ENCODE data around the gene EHMT1.

The EHMT1 gene

DNA sequence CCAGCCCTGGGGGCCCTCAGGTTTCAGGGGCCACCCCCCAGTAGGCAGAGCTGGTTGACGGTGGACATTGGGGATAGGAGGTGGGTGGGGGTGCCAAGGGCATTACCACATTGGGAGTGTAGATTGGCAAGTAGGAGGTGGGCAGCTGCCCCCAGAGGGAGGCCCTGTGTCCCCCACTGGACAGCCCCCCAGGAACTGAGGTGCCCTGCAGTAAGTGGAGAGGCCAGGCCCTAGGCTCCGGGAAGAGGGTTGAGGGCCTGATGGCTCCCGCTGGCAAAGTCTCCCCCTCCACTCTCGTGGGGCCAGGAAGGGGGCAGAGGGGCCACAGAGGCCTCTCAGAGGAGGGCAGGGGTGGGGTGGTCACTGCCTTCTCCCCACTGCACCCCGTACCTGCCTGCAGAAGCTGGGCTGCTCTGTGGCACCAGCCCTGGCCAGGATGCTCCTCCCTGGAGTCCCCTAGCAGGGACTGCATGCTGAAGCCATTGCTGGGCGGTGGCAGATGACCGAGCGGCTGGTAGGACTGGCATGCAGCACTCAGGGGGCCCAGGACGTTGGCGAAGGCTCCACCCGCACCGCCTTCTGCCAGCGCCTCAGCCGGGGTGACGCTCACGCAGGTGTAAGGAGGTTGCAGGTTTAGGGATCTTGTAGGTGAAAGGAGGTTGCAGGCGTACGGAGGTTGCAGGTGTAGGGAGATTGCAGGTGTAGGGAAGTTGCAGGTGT lies 169.1 kb downstream of the EHMT1 start:
- Histone ChIP-seq H3K36me3 (ENCODE audit: control insufficient read depth in 2 of 2, insufficient read depth in 2 of 2, low read length in 2 of 2) (peaks cover 26 to 28% of the 10 kb centered on the region in 2 donors), H3K9me3 (ENCODE audit: control insufficient read depth in 2 of 2, low read length in 2 of 2) (no peaks in the 10 kb centered on the region), H3K9ac (ENCODE audit: low read length in 2 of 2) (no peak overlapping the region), H3K4me1 (ENCODE audit: control insufficient read depth, insufficient read depth, low read length) (no peaks in the 10 kb centered on the region), H3K4me3 (ENCODE audit: low read length in 2 of 2) (no peak overlapping the region), H3K27ac (ENCODE audit: low read length) (no peak overlapping the region), H3K27me3 (ENCODE audit: control insufficient read depth in 1 of 2, insufficient read depth in 2 of 2, low read length in 2 of 2) (no peaks in the 10 kb centered on the region)

DNA sequence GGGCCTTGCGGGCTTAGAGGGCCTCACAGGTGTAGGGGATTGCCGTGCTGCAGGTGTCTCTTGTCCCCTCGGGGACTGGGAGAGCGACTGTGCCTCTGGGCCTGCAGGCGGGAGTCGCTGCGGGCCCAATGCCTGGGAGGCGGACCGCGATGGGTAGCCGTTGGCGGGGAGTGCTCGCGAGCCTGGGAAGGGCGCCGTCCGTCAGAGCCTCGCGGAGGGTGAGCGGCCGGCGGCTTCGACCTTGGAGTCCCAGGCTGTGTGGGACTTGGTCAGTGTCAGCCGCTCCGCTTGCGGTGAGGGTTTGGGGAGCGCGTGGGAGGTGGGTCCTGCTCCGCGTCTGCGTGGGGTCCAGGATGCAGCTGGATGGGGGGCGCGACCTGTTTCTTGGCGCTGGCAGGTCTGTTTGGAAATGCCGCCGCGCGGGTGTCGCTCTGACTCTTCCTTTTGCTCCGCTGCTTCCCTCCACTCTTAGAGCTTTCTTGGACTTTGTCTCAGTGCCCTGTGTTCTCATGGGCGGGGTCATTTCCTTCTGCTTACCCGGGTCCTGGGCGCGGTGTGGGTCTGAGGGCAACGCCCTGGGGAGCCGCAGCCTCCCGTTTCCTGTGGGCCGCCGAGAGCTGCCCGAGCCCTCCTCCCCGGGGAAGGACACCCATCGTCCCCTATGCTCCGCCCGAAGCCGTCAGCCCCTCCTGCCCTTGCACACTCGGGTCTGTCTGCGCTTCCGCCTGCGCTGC lies 169.9 kb downstream of the EHMT1 start:
- Histone ChIP-seq H3K36me3 (ENCODE audit: control insufficient read depth in 2 of 2, insufficient read depth in 2 of 2, low read length in 2 of 2) (peaks cover 28 to 30% of the 10 kb centered on the region in 2 donors), H3K27ac (ENCODE audit: low read length) (no peak overlapping the region), H3K4me3 (ENCODE audit: low read length in 2 of 2) (no peak overlapping the region), H3K27me3 (ENCODE audit: control insufficient read depth in 1 of 2, insufficient read depth in 2 of 2, low read length in 2 of 2) (no peaks in the 10 kb centered on the region), H3K9ac (ENCODE audit: low read length in 2 of 2) (no peak overlapping the region), H3K4me1 (ENCODE audit: control insufficient read depth, insufficient read depth, low read length) (no peaks in the 10 kb centered on the region), H3K9me3 (ENCODE audit: control insufficient read depth in 2 of 2, low read length in 2 of 2) (no peaks in the 10 kb centered on the region)

DNA sequence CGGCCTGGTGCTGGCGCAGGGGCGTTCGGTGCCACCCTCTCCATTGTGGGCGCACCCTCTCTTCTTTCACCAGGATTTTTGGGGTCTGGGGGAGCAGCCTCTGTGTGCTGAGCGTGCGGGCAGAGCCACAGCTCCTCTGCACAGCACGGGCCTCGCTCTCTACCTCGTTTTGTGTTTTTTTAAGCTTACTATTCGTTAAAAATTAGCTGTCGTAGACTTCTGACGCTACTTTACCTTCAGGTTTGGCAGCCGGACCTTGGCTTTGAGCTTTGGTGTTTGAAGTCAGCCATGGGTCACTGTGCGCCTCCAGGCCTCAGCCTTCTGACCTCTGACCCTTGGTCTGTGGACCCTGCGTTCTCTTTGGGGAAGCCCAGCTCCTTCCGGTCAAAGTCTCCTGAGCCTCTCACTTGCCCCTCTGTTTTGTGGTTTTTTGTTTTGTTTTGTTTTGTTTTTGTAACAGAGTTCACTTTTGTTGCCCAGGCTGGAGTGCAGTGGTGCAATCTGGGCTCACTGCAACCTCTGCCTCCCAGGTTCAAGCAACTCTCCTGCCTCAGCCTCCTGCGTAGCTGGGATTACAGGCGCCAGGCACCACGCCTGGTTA lies 170.6 kb downstream of the EHMT1 start:
- Histone ChIP-seq H3K4me1 (ENCODE audit: control insufficient read depth, insufficient read depth, low read length) (no peaks in the 10 kb centered on the region), H3K36me3 (ENCODE audit: control insufficient read depth in 2 of 2, insufficient read depth in 2 of 2, low read length in 2 of 2) (peaks cover 28 to 29% of the 10 kb centered on the region in 2 donors), H3K4me3 (ENCODE audit: low read length in 2 of 2) (no peak overlapping the region), H3K27ac (ENCODE audit: low read length) (no peak overlapping the region), H3K9me3 (ENCODE audit: control insufficient read depth in 2 of 2, low read length in 2 of 2) (no peaks in the 10 kb centered on the region), H3K27me3 (ENCODE audit: control insufficient read depth in 1 of 2, insufficient read depth in 2 of 2, low read length in 2 of 2) (no peaks in the 10 kb centered on the region), H3K9ac (ENCODE audit: low read length in 2 of 2) (no peak overlapping the region)

DNA sequence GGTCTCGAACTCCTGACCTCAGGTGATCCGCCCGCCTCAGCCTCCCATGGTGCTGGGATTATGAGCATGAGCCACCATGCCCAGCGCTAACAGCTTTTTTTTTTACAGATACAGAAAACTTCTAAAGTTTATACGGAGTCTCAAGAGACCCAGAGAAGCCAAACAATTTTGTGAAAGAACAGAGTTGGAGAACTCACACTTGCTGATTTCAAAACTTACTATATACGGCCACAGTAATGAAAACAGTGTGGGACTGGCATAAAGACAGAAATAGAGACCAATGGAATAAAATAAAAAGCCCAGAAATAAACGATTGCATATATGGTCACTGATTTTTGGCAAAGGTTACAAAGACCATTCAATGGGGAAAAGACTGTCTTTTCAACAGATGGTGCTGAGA lies 173.1 kb downstream of the EHMT1 start:
- Histone ChIP-seq H3K4me3 (ENCODE audit: low read length in 2 of 2) (no peak overlapping the region), H3K9ac (ENCODE audit: low read length in 2 of 2) (no peak overlapping the region), H3K4me1 (ENCODE audit: control insufficient read depth, insufficient read depth, low read length) (no peaks in the 10 kb centered on the region), H3K27me3 (ENCODE audit: control insufficient read depth in 1 of 2, insufficient read depth in 2 of 2, low read length in 2 of 2) (no peaks in the 10 kb centered on the region), H3K9me3 (ENCODE audit: control insufficient read depth in 2 of 2, low read length in 2 of 2) (no peaks in the 10 kb centered on the region), H3K36me3 (ENCODE audit: control insufficient read depth in 2 of 2, insufficient read depth in 2 of 2, low read length in 2 of 2) (peaks cover 39 to 40% of the 10 kb centered on the region in 2 donors), H3K27ac (ENCODE audit: low read length) (no peak overlapping the region)

DNA sequence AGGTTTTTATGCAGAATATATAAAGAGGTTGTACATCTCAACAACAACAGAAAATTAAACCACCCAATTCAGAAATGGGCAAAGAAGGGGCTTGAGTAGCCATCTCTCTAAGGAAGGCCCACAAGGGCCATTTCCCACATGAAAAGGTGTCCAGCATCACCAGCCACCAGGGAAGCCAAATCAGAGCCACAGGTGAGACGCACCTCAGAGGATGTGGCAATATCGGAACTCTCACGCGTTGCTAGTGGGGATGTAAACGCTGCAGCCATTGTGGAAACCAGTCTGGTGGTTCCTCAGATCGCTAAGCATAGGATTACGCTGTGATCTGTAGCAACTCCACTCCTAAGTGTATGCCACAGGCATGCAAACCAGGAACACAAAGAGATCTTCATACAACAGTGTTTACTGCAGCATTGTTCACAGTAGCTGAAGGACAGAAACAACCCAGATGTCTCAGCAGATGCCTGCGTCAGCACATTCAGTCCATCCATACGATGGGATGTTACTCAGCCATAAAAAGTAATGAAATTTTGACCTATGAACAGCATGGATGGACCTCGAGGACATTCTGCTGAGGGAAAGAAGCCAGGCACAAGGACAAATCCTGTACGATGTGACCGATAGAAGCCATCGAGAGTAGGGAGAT lies 174.5 kb downstream of the EHMT1 start:
- H3K4me1 ChIP-seq (ENCODE audit: control insufficient read depth, insufficient read depth, low read length): no peaks in the 10 kb centered on the region
- H3K4me3 ChIP-seq (ENCODE audit: low read length in 2 of 2): no peak overlapping the region
- no peaks in the 10 kb centered on the region for H3K27me3 ChIP-seq (ENCODE audit: control insufficient read depth in 1 of 2, insufficient read depth in 2 of 2, low read length in 2 of 2)
- no peak overlapping the region for H3K9ac ChIP-seq (ENCODE audit: low read length in 2 of 2)
- H3K27ac ChIP-seq (ENCODE audit: low read length): no peak overlapping the region
- no peaks in the 10 kb centered on the region for H3K9me3 ChIP-seq (ENCODE audit: control insufficient read depth in 2 of 2, low read length in 2 of 2)
- H3K36me3 ChIP-seq (ENCODE audit: control insufficient read depth in 2 of 2, insufficient read depth in 2 of 2, low read length in 2 of 2): peaks cover 41 to 43% of the 10 kb centered on the region in 2 donors

DNA sequence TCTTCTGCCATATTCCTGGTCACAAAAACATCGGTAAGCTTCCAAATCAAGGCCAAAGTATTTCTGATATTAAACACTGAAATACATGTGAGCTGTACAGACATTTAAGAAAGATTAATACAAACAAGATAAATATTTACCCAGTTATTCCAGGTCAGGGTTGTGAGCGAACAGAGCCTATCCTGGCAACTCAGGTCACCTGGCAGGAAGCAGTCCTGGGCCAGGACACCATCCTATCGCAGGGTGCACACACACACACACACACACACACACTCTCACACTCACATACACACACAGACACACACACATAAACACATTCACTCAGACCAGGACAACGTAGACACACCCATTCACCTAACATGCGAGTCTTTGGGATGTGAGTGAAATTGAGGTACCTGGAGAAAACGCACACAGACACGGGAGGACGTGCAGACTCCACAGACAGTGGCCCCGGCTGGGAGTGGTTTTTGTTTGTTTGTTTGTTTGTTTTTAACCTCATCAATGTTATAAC lies 176.4 kb downstream of the EHMT1 start:
- Histone ChIP-seq H3K27me3 (ENCODE audit: control insufficient read depth in 1 of 2, insufficient read depth in 2 of 2, low read length in 2 of 2) (no peaks in the 10 kb centered on the region), H3K9ac (ENCODE audit: low read length in 2 of 2) (no peak overlapping the region), H3K27ac (ENCODE audit: low read length) (no peak overlapping the region), H3K9me3 (ENCODE audit: control insufficient read depth in 2 of 2, low read length in 2 of 2) (no peaks in the 10 kb centered on the region), H3K4me3 (ENCODE audit: low read length in 2 of 2) (no peak overlapping the region), H3K36me3 (ENCODE audit: control insufficient read depth in 2 of 2, insufficient read depth in 2 of 2, low read length in 2 of 2) (peaks cover 41 to 60% of the 10 kb centered on the region in 2 donors), H3K4me1 (ENCODE audit: control insufficient read depth, insufficient read depth, low read length) (no peaks in the 10 kb centered on the region)

DNA sequence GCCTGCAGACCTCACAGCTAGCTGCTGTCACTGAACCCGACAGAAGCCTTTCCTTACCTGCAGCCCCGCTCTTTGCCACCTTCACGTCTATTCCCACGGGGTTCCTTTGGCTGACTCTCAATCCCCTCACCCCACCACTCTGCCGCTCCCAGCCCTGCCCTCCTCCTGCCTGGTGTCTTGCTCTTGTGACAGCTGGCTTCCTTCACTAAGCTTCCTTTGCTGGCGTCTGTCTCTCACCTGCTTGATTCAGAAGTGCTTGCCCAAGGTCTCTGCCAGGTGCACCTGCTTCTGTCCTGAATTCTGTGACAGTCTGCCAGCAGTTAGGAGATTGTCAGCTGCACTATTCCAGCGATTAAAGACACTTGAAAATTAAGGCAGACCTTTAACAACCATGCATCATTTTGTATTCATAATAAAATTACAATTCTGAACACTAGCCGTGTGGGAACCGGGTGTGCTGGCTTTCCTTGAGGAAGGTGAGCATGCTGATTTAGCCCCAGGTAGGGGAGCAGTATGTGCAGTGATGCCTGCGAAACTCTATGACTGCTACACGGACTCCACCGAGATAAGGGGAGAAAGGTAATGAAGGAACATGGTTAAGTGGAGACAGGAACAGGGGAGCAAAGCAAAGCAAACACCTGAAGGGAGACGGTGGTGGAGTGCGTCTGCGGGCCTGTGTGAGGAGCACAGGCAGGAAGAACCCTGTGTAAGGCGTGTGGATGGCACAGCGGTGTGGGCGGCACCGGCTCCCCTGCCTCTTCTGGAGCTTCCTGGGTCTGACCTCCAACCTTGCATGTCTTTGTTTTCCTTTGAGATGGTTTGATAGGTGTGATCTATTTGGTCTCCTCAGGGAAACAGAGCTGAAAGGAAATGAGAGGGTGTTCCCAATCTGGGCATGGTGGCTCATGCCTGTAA lies 178.7 kb downstream of the EHMT1 start:
- Histone ChIP-seq H3K9ac (ENCODE audit: low read length in 2 of 2) (no peak overlapping the region), H3K4me3 (ENCODE audit: low read length in 2 of 2) (no peak overlapping the region), H3K27ac (ENCODE audit: low read length) (no peak overlapping the region), H3K36me3 (ENCODE audit: control insufficient read depth in 2 of 2, insufficient read depth in 2 of 2, low read length in 2 of 2) (peaks cover 46 to 70% of the 10 kb centered on the region in 2 donors), H3K4me1 (ENCODE audit: control insufficient read depth, insufficient read depth, low read length) (no peaks in the 10 kb centered on the region), H3K9me3 (ENCODE audit: control insufficient read depth in 2 of 2, low read length in 2 of 2) (no peaks in the 10 kb centered on the region), H3K27me3 (ENCODE audit: control insufficient read depth in 1 of 2, insufficient read depth in 2 of 2, low read length in 2 of 2) (no peaks in the 10 kb centered on the region)

DNA sequence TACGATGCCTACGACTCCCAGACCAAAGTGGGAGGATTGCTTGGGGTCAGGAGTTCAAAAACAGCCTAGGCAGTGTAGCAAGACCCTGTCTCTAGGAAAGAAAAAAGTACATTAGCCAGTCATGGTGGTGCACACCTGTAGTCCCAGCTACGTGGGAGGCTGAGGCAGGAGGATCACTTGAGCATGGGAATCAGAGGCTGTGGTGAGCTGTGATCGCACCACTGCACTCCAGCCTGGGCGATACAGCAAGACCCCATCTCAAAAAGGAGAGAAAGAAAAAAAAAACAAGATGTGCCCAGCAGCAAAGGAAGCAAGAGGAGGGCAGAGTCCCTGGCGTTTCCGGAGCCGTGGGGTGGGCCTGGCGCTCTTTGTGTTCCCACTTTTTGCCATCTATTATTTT lies 179.3 kb downstream of the EHMT1 start:
- no peak overlapping the region for H3K9ac ChIP-seq (ENCODE audit: low read length in 2 of 2)
- H3K9me3 ChIP-seq (ENCODE audit: control insufficient read depth in 2 of 2, low read length in 2 of 2): no peaks in the 10 kb centered on the region
- no peaks in the 10 kb centered on the region for H3K4me1 ChIP-seq (ENCODE audit: control insufficient read depth, insufficient read depth, low read length)
- H3K27me3 ChIP-seq (ENCODE audit: control insufficient read depth in 1 of 2, insufficient read depth in 2 of 2, low read length in 2 of 2): no peaks in the 10 kb centered on the region
- H3K36me3 ChIP-seq (ENCODE audit: control insufficient read depth in 2 of 2, insufficient read depth in 2 of 2, low read length in 2 of 2): peaks cover 46 to 71% of the 10 kb centered on the region in 2 donors
- no peak overlapping the region for H3K27ac ChIP-seq (ENCODE audit: low read length)
- no peak overlapping the region for H3K4me3 ChIP-seq (ENCODE audit: low read length in 2 of 2)

DNA sequence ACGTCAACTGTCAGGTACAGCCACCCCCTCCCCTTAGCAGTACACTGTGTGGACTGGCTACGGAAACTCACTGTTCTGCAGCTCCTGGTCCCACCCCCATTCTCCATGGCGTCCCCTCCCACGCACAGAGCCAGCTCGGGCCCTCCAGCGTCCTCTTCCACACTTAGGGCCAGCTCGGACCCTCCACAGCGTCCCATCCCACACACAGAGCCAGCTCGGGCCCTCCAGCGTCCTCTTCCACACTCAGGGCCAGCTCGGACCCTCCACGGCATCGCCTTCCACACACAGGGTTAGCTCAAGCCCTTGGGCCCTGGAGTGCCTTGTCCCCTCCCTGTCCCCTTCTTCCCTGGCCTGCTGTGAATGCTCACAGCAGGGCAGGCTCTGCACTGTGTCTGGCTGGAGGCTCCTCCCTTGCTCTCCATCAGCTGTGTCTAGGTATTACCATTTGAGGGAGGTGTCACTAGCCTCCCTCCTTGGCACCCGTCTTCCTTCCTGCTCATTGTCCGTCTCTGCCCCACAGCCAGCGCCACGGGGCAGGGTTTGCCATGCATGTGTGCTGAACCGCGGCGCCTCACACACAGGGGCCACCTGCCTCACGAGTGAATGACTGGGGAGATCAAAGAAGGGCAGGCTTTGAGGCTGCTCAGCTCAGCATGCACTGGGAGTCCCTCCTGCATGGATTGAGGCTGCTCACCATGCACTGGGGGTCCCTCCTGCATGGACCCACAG lies 180.3 kb downstream of the EHMT1 start:
- Histone ChIP-seq H3K9me3 (ENCODE audit: control insufficient read depth in 2 of 2, low read length in 2 of 2) (no peaks in the 10 kb centered on the region), H3K4me3 (ENCODE audit: low read length in 2 of 2) (no peak overlapping the region), H3K27ac (ENCODE audit: low read length) (no peak overlapping the region), H3K36me3 (ENCODE audit: control insufficient read depth in 2 of 2, insufficient read depth in 2 of 2, low read length in 2 of 2) (peaks cover 48 to 68% of the 10 kb centered on the region in 2 donors), H3K27me3 (ENCODE audit: control insufficient read depth in 1 of 2, insufficient read depth in 2 of 2, low read length in 2 of 2) (no peaks in the 10 kb centered on the region), H3K4me1 (ENCODE audit: control insufficient read depth, insufficient read depth, low read length) (no peaks in the 10 kb centered on the region), H3K9ac (ENCODE audit: low read length in 2 of 2) (no peak overlapping the region)

Data from stomach smooth muscle (tissue), 2 donors.